Lower lobe of right lung (tissue), 2 donors: Measurements from ENCODE around the gene CHRNA1. TPM values are rescaled to one million over a fixed set of nuclear protein-coding genes. Genes with fewer than 3 reads are reported as not detected.

Experiments
- ATAC-seq, 2 donors: fragments of 200-7000 bp; cut with Tn5 transposase; one replicate each; pipeline ENCODE4 v1.9.1; 2020 to 2022; ENCODE audit warnings: mild to moderate bottlenecking in 2 of 2, moderate library complexity in 2 of 2
- DNase-seq: peaks from one replicate; pipeline ENCODE4 v3.0.0-alpha.2; 2020
- H3K27ac ChIP-seq: fragments of 200-600 bp; one replicate; pipeline ENCODE4 v1.8.0; 2022
- H3K27me3 ChIP-seq: fragments of 200-600 bp; one replicate; pipeline ENCODE4 v1.8.0; 2022; ENCODE audit warnings: low read depth
- H3K36me3 ChIP-seq: fragments of 200-600 bp; one replicate; pipeline ENCODE4 v1.8.0; 2022; ENCODE audit warnings: mild to moderate bottlenecking
- H3K4me1 ChIP-seq: fragments of 200-600 bp; one replicate; pipeline ENCODE4 v1.8.0; 2022
- H3K4me3 ChIP-seq: fragments of 200-600 bp; one replicate; pipeline ENCODE4 v1.8.0; 2022; ENCODE audit warnings: mild to moderate bottlenecking
- H3K9me3 ChIP-seq: fragments of 200-600 bp; one replicate; pipeline ENCODE4 v1.8.0; 2022
- intact Hi-C: fragments of 100-400 bp; cut with DNase I; formaldehyde crosslinking; loops from one replicate; pipeline ENCODE4 v1.11.0; 2022
- total RNA-seq: library from RNA; stranded (reverse); fragmentation: NEBNext Ultra II Directional; extraction: Animal tissue kit (Norgen Biotek cat#: 25700); gene quantifications from one replicate; pipeline ENCODE4 v1.2.1, GENCODE V29; 2021
- TF ChIP-seq, protein P1 (sequence below): fragments of 200-600 bp; IDR thresholded peaks from one replicate; pipeline ENCODE4 v1.8.0; 2022; ENCODE audit warnings: antibody characterized with exemption, mild to moderate bottlenecking
- donor health status: DM: no; HTN: yes; CAD: no; lungs with severe emphysema.

CHRNA1 gene
- total RNA-seq, 1 donor from 2014 or later = not detected

DNA sequence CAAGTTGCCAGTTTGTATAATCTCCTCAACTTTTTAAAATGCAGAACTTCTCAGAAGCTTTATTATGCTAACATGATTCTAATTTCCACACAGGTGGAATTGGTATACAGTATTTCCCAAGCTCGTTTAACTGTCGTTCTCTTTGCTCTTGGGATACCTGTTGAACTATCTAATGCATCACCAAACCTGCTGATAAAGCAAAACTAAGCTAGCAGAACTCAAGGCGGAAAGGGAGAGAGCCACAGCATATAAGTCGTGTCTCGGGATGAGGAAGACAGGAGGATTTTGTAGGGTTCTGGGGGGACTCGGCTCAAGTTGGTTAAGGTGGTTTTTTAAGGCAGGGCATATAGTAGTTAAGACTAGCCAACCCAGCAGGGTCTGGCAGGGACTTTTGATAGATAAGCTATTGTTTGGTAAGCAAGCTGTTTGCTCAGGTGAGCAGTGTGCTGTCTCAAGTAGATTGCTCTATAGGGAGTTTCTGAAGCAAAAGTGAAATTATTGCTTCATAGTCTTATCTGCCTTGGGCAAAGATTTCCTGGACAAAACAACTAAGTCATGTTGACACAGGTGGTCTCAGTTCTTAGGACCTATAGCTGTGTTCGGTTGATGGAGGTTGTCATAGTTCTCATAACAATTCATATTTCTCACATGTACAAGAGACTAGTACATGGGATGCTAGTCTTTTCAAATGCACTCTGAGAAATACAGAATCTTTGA is 28.2 kb upstream of the CHRNA1 start:
- no peaks in the 10 kb centered on the region for H3K4me1 ChIP-seq
- intact Hi-C loops = no loop called here
- ATAC-seq (no peak), DNase-seq (no peak)
- no peak overlapping the region for H3K27ac ChIP-seq
- TF ChIP-seq, protein P1, sequence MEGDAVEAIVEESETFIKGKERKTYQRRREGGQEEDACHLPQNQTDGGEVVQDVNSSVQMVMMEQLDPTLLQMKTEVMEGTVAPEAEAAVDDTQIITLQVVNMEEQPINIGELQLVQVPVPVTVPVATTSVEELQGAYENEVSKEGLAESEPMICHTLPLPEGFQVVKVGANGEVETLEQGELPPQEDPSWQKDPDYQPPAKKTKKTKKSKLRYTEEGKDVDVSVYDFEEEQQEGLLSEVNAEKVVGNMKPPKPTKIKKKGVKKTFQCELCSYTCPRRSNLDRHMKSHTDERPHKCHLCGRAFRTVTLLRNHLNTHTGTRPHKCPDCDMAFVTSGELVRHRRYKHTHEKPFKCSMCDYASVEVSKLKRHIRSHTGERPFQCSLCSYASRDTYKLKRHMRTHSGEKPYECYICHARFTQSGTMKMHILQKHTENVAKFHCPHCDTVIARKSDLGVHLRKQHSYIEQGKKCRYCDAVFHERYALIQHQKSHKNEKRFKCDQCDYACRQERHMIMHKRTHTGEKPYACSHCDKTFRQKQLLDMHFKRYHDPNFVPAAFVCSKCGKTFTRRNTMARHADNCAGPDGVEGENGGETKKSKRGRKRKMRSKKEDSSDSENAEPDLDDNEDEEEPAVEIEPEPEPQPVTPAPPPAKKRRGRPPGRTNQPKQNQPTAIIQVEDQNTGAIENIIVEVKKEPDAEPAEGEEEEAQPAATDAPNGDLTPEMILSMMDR = no peak
- H3K36me3 ChIP-seq = no peaks in the 10 kb centered on the region
- H3K9me3 ChIP-seq = no peaks in the 10 kb centered on the region
- no peaks in the 10 kb centered on the region for H3K27me3 ChIP-seq
- H3K4me3 ChIP-seq = no peak overlapping the region

DNA sequence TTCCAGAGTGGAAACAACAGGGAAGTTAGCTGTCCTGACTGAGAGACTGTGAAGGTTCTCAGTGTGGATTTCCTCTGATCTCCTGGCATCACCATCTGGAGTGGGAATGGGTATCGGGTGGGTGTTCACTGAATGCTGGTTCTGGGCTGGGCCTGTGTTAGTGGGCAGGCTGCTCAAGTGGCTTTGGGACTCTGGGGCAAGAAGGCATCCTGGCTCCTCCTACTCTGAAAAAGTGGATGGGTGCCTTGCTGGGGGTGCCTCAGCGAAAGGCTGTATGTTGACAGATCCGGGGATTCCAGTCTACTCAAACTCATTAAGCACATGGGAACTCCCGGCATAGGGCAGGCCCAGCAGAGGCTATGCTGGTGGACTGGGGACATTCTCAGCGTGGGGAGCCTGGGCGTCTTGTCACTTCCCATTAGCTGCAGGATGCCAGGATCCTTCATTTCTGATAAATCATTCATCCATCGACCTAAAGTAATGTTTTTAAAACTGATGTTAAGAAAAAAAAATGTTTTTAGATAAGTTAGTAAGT is 27.5 kb upstream of the CHRNA1 start:
- Histone ChIP-seq H3K4me3 (no peak overlapping the region), H3K9me3 (no peaks in the 10 kb centered on the region), H3K27ac (no peak overlapping the region), H3K27me3 (no peaks in the 10 kb centered on the region), H3K4me1 (no peaks in the 10 kb centered on the region), H3K36me3 (no peaks in the 10 kb centered on the region)
- no peak for DNase-seq
- TF ChIP-seq, protein P1 = no peak
- ATAC-seq = no peak
- intact Hi-C loops = no loop called here

DNA sequence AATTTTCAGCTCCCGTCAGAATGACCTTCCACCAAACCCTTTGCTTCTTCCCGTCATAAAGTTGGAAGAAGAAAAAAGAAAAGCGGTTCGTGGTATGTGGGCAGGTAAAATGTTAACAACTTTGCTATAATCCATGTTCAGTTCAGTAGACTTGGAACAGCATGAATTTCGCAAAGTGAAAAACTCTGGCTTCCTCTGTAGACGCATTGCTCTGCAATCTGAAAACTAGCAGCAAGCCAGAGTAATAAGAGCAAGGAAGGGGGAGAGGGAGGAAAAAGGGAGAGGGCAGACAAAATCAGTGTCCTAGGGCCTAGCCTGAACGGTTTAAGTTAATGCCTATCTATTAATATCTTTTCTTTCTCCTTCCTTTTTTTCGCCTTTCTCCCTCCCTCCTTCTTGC is 26.7 kb upstream of the CHRNA1 start:
- Histone ChIP-seq H3K36me3 (no peaks in the 10 kb centered on the region), H3K4me3 (no peak overlapping the region), H3K27me3 (no peaks in the 10 kb centered on the region), H3K9me3 (no peaks in the 10 kb centered on the region), H3K27ac (no peak overlapping the region), H3K4me1 (no peaks in the 10 kb centered on the region)
- TF ChIP-seq, protein P1 = no peak
- DNase-seq = no peak
- intact Hi-C loops = no loop called here
- ATAC-seq = no peak

DNA sequence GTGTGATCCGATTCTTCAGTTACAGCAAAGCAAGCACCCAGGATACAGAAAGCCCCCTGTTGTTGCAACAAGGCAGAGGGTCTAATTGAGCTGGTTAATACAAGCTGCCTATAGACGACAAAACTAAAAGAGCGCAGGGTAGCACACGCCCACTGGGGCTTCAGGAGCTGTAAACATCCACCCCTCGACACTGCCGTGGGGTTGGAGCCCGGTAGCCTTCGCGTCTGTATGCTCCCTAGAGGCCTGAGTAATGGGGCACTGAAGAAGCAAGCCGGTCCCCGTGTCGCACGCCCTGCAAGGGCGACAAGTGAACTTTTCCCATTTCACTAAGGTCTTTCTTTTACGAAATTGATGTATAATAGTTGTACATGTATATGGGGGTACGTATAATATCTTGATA is 24.7 kb upstream of the CHRNA1 start:
- Histone ChIP-seq H3K4me1 (no peaks in the 10 kb centered on the region), H3K36me3 (no peaks in the 10 kb centered on the region), H3K27ac (no peak overlapping the region), H3K9me3 (no peaks in the 10 kb centered on the region), H3K4me3 (no peak overlapping the region), H3K27me3 (no peaks in the 10 kb centered on the region)
- no peak for DNase-seq
- TF ChIP-seq, protein P1 = no peak
- ATAC-seq = no peak
- intact Hi-C loops = no loop called here

DNA sequence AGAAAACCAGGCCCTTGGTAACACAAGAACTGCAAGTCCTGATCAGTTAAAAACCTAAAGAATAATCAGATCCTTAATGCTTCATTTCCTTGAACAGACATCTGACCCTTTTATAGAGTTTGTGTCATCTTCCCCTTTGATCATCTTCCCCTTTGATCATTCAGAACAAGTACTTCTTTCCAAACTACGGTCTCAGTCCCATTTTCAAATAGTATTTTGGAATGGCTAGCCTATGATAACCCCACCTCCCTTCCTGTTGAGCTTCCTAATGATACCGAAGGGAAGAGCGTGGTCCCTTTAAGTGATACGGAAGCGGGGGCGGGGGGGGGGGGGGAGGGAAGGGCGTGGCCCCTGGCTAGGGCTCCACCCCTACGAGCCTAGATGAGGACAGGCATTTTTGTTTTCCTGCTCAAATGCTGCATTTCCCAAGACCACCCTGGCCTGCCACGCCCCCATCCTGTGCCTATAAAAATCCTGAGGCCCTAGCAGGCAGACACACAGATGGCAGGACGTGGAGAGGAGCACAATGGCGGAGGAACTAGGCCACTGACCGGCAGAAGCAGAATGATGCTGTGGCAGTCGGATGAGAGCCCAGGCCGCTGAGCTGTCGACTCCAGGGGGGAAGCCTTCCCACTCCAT is 24.1 kb upstream of the CHRNA1 start:
- no peaks in the 10 kb centered on the region for H3K9me3 ChIP-seq
- H3K36me3 ChIP-seq = no peaks in the 10 kb centered on the region
- H3K4me1 ChIP-seq = no peaks in the 10 kb centered on the region
- DNase-seq (no peak), ATAC-seq (no peak)
- no peak overlapping the region for H3K27ac ChIP-seq
- intact Hi-C loops = no loop called here
- no peak overlapping the region for H3K4me3 ChIP-seq
- no peaks in the 10 kb centered on the region for H3K27me3 ChIP-seq
- TF ChIP-seq, protein P1 = no peak
